Measurements from ENCODE around the gene DLK2.
A peak's percentile ranks its signal among the peaks of the same experiment; 100 is the strongest.
"Not testable (repeated sequence)": the region's sequence is repeated elsewhere in the genome, so short reads cannot be mapped to it uniquely, and the experiment has no call there.

Gene DLK2

DNA sequence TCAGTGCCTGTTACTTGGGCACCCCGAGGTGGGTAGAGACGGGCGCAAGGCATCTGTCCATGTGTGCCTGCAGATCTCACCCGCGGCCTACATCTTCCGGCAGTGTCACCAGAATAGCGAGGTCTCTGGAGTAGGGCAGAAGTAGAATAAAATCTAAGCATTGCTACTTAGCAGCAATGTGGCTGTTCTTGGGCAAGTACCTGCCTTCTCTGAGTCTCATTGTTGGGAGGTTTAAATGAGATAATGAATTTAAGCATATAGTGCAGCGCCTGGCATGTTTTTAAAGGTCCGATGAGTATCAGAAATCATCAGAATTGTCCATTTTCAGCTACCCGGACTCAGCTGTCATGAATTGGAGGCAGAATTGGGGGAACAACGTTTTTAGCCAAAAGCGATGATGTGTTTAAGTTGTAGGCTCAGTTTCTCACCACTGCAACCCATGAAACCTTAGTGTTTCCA lies 27.2 kb downstream of the DLK2 start:
- Histone ChIP-seq H3K36me3 (replicated peaks; ENCODE audit: insufficient read depth, low read length) (no peaks in the 10 kb centered on the region), H3K9me2 (replicated peaks; ENCODE audit: insufficient read depth, low read length) (no peaks in the 10 kb centered on the region), H3K9ac (ENCODE audit: low read length) (peak overlapping the region; percentile 75), H4K20me1 (ENCODE audit: insufficient read depth, low read length) (no peaks in the 10 kb centered on the region), H3K27ac (ENCODE audit: low read length) (peak overlapping the region; percentile 74), H3K4me2 (ENCODE audit: low read depth, low read length) (peak overlapping the region; percentile 75), H2AFZ (ENCODE audit: low read length) (peak overlapping the region; percentile 93), H3K9me3 (replicated peaks; ENCODE audit: insufficient read depth, low read length) (no peaks in the 10 kb centered on the region), H3K79me2 (ENCODE audit: low read length) (peaks cover 21% of the 10 kb centered on the region), H3K4me3 (ENCODE audit: low read length) (peak overlapping the region; percentile 81), H3F3A (ENCODE audit: insufficient read depth, low read length) (peaks cover 6% of the 10 kb centered on the region; the same call in 1 of the 2 replicates), H3K27me3 (replicated peaks; ENCODE audit: insufficient read depth, low read length) (no peaks in the 10 kb centered on the region), H3K4me1 (ENCODE audit: low read length) (peaks cover 7% of the 10 kb centered on the region)
- peak; percentile 30 for DNase-seq
- TF ChIP-seq, protein P1, sequence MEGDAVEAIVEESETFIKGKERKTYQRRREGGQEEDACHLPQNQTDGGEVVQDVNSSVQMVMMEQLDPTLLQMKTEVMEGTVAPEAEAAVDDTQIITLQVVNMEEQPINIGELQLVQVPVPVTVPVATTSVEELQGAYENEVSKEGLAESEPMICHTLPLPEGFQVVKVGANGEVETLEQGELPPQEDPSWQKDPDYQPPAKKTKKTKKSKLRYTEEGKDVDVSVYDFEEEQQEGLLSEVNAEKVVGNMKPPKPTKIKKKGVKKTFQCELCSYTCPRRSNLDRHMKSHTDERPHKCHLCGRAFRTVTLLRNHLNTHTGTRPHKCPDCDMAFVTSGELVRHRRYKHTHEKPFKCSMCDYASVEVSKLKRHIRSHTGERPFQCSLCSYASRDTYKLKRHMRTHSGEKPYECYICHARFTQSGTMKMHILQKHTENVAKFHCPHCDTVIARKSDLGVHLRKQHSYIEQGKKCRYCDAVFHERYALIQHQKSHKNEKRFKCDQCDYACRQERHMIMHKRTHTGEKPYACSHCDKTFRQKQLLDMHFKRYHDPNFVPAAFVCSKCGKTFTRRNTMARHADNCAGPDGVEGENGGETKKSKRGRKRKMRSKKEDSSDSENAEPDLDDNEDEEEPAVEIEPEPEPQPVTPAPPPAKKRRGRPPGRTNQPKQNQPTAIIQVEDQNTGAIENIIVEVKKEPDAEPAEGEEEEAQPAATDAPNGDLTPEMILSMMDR (IDR thresholded peaks at IDR 0.05; ENCODE audit: low read length) = no peak
- TF ChIP-seq EZH2 (optimal IDR thresholded peaks at IDR 0.05; ENCODE audit: low read depth, low read length) (no peak), EZH2phosphoT487 (IDR thresholded peaks at IDR 0.05; ENCODE audit: low read length) (no peak)

DNA sequence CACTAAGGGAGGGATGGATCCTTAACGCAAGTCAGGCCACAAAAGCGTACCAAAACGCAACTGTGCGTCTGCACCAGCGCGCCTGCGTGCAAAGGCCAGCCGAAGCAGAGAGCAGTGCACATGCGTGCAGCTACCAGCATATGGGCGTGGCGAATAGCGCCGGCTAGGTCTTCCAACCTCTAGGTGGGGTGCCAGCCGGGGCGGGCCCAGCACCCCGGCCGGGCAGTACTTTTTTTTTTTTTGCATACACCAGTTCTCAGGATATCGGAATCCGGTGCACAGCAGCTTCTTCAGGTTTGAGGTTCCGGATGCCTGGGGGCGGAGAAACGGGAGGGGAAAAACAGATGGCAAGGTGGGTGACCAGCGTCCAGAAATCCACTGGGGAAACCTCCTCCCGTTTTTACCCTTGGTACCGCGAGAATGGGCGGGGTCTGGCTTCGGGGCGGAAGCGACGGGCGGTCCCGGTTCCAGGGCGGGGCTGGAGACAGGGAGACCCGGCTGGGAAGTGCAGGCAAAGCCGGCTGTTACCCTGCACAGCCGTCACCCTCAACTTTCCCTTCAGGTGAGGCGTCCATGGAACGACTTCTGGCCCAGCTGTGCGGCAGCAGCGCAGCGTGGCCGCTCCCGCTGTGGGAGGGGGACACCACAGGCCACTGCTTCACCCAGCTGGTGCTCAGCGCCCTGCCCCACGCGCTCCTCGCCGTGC lies 27.8 kb downstream of the DLK2 start, which contains the start of gene ABCC10:
Gene ABCC10, plus strand, starts transcription at position 136 of the 706 bp plus-strand sequence. Its CDS starts 438 bp downstream, at position 574.
- Histone ChIP-seq H3K4me2 (ENCODE audit: low read depth, low read length) (peak within 1 kb of the TSS; percentile 75), H3K79me2 (ENCODE audit: low read length) (peaks cover 21% of the 10 kb centered on the region), H3K27me3 (replicated peaks; ENCODE audit: insufficient read depth, low read length) (no peaks in the 10 kb centered on the region), H3K9me3 (replicated peaks; ENCODE audit: insufficient read depth, low read length) (no peaks in the 10 kb centered on the region), H3K9me2 (replicated peaks; ENCODE audit: insufficient read depth, low read length) (no peaks in the 10 kb centered on the region), H3K4me1 (ENCODE audit: low read length) (peaks cover 7% of the 10 kb centered on the region), H4K20me1 (ENCODE audit: insufficient read depth, low read length) (no peaks in the 10 kb centered on the region), H3F3A (ENCODE audit: insufficient read depth, low read length) (peaks cover 6% of the 10 kb centered on the region; the same call in 1 of the 2 replicates), H3K4me3 (ENCODE audit: low read length) (peak within 1 kb of the TSS; percentile 81), H3K9ac (ENCODE audit: low read length) (peak within 1 kb of the TSS; percentile 75), H3K27ac (ENCODE audit: low read length) (peak within 1 kb of the TSS; percentile 74), H2AFZ (ENCODE audit: low read length) (peak within 1 kb of the TSS; percentile 93), H3K36me3 (replicated peaks; ENCODE audit: insufficient read depth, low read length) (no peaks in the 10 kb centered on the region)
- peak; percentile 97 for DNase-seq
- TF ChIP-seq EZH2 (optimal IDR thresholded peaks at IDR 0.05; ENCODE audit: low read depth, low read length) (no peak), EZH2phosphoT487 (IDR thresholded peaks at IDR 0.05; ENCODE audit: low read length) (no peak)
- TF ChIP-seq, protein P1 (IDR thresholded peaks at IDR 0.05; ENCODE audit: low read length) = peak; percentile 50

DNA sequence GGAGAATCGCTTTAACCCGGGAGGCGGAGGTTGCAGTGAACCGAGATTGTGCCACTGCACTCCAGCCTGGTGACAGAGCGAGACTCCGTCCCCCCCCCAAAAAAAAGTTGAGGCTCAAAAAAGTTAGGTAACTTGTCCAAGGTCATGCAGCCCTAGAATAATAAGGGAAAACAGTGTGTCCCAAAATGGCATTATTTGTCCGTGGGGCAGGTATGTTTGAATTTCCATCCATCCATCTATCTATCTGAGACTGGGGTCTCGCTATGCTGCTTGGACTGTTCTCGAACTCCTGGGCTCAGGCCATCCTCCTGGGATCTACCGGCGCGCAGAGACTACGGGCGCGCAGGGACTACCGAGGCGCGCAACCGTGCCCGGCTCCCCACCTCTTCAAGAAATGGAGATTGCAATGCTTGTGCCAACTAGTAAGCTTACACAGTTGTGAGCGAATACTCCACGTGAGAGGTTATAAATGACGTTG lies 28.4 kb downstream of the DLK2 start:
- H3F3A ChIP-seq (ENCODE audit: insufficient read depth, low read length) = peaks cover 6% of the 10 kb centered on the region; the same call in 1 of the 2 replicates
- peak overlapping the region; percentile 93 for H2AFZ ChIP-seq (ENCODE audit: low read length)
- no peak for TF ChIP-seq EZH2phosphoT487 (IDR thresholded peaks at IDR 0.05; ENCODE audit: low read length)
- TF ChIP-seq EZH2 (optimal IDR thresholded peaks at IDR 0.05; ENCODE audit: low read depth, low read length) = no peak
- TF ChIP-seq, protein P1 (IDR thresholded peaks at IDR 0.05; ENCODE audit: low read length) = no peak
- H3K4me3 ChIP-seq (ENCODE audit: low read length) = peak overlapping the region; percentile 81
- no peaks in the 10 kb centered on the region for H4K20me1 ChIP-seq (ENCODE audit: insufficient read depth, low read length)
- peak overlapping the region; percentile 74; the same call in 1 of the 2 replicates for H3K27ac ChIP-seq (ENCODE audit: low read length)
- H3K36me3 ChIP-seq (replicated peaks; ENCODE audit: insufficient read depth, low read length) = no peaks in the 10 kb centered on the region
- H3K27me3 ChIP-seq (replicated peaks; ENCODE audit: insufficient read depth, low read length) = no peaks in the 10 kb centered on the region
- no peaks in the 10 kb centered on the region for H3K9me2 ChIP-seq (replicated peaks; ENCODE audit: insufficient read depth, low read length)
- peaks cover 7% of the 10 kb centered on the region for H3K4me1 ChIP-seq (ENCODE audit: low read length)
- H3K4me2 ChIP-seq (ENCODE audit: low read depth, low read length) = peak overlapping the region; percentile 75
- peaks cover 21% of the 10 kb centered on the region for H3K79me2 ChIP-seq (ENCODE audit: low read length)
- no peak for DNase-seq
- H3K9me3 ChIP-seq (replicated peaks; ENCODE audit: insufficient read depth, low read length) = no peaks in the 10 kb centered on the region
- peak overlapping the region; percentile 75 for H3K9ac ChIP-seq (ENCODE audit: low read length)

DNA sequence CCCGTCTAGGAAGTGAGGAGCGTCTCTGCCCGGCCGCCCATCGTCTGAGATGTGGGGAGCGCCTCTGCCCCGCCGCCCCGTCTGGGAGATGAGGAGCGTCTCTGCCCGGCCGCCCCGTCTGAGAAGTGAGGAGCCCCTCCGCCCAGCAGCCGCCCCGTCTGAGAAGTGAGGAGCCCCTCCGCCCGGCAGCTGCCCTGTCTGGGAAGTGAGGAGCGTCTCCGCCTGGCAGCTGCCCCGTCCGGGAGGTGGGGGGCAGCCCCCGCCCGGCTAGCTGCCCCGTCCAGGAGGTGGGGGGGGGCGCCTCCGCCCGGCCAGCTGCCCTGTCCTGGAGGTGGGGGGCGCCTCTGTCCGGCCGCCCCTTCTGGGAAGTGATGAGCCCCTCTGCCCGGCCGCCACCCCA lies 30.3 kb downstream of the DLK2 start:
- H3K4me2 ChIP-seq (ENCODE audit: low read depth, low read length); H4K20me1 ChIP-seq (ENCODE audit: insufficient read depth, low read length); H3K9me2 ChIP-seq (replicated peaks; ENCODE audit: insufficient read depth, low read length); H3K9me3 ChIP-seq (replicated peaks; ENCODE audit: insufficient read depth, low read length); DNase-seq; H3K9ac ChIP-seq (ENCODE audit: low read length); H2AFZ ChIP-seq (ENCODE audit: low read length); H3F3A ChIP-seq (ENCODE audit: insufficient read depth, low read length); H3K36me3 ChIP-seq (replicated peaks; ENCODE audit: insufficient read depth, low read length); H3K4me3 ChIP-seq (ENCODE audit: low read length); H3K27me3 ChIP-seq (replicated peaks; ENCODE audit: insufficient read depth, low read length); H3K27ac ChIP-seq (ENCODE audit: low read length); H3K4me1 ChIP-seq (ENCODE audit: low read length): not testable (repeated sequence)
- peaks cover 18% of the 10 kb centered on the region for H3K79me2 ChIP-seq (ENCODE audit: low read length)
